C4-2B (cell line): ENCODE results near the gene KLHDC1.

Experiments
- CTCF ChIP-seq: fragments of 450-650 bp; conservative IDR thresholded peaks from 2 replicates; pipeline ENCODE4 v1.5.1; 2017; ENCODE audit warnings: mild to moderate bottlenecking
- ZFX ChIP-seq: fragments of 450-650 bp; IDR thresholded peaks from 2 replicates; pipeline ENCODE4 v1.6.1; 2017

GRCh38 chr14:49670475-49670874 is 22.4 kb upstream of the KLHDC1 start:
- TF ChIP-seq CTCF, result no peak
- TF ChIP-seq ZFX, result no peak
